HS-27A (cell line): ENCODE measurements around the gene SNRNP40.
"Not testable (repeated sequence)": the region's sequence is repeated elsewhere in the genome, so short reads cannot be mapped to it uniquely, and the experiment has no call there.

ENCODE experiments used
- DNase-seq: peaks from one replicate; pipeline ENCODE4 v3.0.0-alpha.2; 2012; ENCODE audit warnings: low read depth, missing footprints

SNRNP40 gene

DNA sequence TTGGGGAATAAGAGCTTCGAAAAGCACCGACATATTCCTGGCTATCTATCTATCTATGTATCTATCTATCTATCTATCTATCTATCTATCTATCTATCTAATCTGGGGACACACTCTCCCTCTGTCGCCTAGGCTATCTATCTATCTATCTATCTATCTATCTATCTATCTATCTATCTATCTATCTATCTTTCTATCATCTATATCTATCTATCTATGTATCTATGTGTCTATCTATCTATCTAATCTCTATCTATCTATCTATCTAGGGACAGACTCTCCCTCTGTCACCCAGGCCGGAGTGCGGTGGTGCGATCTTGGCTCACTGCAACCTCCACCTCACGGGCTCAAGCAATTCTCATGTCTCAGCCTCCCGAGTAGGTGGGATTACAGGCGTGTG is 14.2 kb downstream of the SNRNP40 start:
- not testable (repeated sequence) for DNase-seq

DNA sequence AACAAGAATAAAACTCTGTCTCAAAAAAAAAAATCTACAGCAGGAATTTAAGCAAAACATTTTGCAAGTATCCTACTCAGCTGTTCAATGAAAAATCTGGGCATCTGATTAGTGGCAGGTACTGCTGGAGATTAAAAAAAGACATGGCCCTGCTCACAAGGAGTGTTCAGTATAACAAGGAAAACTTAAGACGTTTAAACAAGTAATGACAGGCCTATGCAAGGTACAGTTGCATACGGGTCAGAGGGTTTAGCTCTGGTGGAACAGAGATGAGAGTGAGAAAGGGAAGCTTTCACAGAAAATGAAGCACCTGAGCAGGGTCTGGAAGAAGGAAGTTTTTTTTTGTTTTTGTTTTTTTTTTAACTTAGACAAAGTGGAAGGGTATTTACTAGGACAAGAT is 23.0 kb downstream of the SNRNP40 start:
- no peak for DNase-seq

DNA sequence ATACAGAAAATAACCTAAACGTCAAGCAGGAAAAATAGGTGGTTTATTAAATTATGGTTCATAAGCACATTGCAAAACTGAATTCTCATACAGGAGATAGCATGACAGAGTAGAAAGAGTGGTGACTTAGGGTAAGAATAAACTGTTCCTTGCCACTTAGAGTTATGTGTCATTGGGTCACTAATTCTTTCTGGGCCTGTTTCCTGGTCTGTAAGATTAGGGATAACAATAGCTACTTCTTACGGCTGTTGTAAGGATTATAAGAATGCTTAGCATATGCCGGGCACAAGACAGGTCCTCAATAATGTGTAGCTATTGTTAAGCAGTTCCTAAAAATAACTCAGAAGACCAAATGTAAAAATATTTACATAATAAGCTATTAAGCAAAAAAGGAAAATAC is 24.2 kb downstream of the SNRNP40 start:
- no peak for DNase-seq

DNA sequence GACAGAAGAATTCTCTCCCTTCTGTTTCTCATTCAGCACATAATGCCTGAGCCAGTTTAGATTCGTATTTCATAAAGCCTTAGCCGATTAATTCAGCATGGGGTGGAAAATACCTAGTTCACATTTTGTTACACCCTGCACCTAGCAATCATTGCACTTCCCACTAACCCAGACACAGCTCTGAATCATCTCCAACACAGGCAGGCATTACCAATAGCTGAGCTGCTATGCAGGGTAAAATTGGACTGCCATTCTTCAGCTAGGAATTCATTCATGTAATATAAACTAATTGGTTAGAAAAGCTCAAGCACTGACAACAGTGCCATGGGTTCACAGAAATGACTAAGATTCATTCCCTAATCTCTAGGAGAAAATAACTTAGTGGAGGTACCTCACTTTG is 30.0 kb downstream of the SNRNP40 start:
- no peak for DNase-seq

DNA sequence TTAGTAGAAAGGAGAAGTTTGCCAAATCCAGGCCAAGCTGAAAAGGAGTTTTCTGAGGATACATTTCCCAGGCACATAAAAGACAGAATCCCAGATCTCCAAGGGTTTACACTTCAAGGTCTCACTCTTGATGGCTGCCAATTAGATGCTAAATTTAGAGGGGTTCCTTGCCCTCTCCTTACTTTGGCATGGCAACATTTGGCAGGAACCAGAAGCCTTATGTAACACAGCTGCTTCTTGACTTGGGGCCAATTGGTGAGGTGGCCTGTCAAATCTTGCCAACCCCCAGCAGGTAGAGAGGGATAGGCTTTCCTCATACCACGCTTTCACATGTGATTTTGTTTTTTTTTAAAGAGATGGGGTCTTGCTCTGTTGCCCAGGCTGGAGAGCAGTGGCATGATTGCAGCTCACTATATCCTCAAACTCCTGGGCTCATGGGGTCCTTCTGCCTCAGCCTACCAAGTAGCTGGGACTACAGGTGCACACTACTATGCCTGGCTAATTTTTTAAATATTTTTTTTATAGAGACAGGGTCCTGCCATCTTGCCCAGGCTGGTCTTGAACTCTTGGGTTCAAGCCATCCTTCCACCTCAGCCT is 31.7 kb downstream of the SNRNP40 start:
- DNase-seq = no peak

DNA sequence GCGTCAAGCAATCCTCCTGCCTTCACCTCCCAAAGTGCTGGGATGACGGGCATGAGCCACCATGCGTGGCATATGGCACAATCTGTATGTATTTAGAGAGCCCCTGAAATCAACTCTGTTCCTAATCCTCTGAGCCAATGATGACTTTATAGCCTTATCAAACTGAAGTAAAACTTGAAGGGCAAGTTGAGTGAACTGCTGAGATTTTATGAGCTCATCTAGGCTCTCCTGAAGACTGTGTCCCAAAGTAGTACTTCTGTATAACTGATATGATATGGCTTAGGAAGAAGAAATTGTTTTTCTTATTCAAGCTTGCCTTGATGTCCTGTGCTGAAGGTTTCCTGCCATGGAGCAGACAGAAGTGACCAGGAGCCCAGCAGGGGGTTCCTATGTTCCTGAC is 33.2 kb downstream of the SNRNP40 start:
- no peak for DNase-seq

DNA sequence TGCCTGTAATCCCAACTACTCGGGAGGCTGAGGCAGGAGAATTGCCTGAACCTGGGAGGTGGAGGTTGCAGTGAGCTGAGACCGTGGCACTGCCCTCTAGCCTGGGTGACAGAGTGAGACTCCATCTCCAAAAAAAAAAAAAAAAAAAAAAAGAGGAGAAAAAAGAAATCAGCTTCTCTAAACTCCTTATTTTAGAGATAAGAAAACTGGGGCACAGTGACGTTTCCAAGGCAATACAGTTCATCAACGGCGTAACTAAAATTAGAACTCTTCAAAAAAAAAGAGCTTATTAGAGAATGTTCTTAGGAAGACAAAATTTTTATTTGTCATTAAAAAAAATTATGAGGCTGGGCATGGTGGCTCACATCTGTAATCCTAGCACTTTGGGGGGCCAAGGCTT is 34.2 kb downstream of the SNRNP40 start:
- DNase-seq = not testable (repeated sequence)

DNA sequence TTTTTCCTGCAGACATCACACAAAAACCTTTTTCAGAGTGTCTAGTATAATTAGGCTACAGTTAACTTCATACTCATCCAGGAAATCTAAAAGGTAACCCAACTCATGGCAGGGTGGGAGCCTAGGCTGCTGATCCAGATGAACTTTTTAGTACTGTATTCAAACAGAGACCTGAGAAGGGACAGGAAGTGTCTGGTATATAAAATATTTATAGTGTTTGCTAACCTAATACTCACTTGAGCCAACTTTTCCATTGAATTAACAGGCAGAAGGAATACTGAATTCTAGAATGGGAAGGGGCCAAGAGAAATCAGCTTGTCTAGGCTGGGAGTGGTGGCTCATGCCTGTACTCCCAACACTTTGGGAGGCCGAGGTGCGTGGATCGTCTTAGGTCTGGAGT is 34.7 kb downstream of the SNRNP40 start:
- DNase-seq = no peak

DNA sequence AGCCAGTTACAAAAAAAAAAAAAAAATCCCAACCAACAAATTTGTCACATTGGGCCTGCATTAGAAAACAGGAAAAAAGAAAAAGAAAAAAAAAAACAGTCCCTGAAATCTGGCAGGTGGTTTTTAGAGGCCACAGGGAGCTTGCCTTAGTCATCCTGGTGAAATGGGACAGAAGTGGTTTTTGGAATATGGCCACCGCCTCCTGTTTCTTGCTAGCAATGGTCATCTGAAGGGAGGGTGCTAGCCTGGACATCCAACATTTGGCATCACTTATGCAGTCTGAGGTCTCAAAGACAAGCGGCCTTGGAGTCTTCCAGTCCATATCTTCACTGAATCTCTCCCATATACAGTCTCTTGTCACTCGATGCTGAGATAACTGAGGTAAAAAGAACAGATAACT is 36.8 kb downstream of the SNRNP40 start:
- DNase-seq = no peak

DNA sequence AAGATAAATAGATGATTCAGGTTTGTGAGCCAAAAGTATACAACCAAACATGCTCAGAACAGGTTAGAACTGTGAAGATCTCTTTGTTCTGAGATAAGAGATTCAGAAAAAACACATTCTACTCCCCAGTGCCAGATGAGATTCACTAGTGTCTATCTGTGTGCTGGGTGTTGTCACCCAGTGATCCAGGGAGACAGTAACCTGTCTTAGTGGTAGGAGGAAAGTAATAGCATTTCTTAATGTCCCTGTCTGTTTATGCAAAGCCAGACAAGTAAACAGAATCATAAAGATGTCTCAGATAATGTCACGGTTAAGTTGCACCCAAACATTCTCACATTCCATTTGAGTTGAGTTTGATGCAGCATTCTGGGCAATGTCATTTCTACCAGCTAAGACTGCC is 38.0 kb downstream of the SNRNP40 start:
- no peak for DNase-seq

DNA sequence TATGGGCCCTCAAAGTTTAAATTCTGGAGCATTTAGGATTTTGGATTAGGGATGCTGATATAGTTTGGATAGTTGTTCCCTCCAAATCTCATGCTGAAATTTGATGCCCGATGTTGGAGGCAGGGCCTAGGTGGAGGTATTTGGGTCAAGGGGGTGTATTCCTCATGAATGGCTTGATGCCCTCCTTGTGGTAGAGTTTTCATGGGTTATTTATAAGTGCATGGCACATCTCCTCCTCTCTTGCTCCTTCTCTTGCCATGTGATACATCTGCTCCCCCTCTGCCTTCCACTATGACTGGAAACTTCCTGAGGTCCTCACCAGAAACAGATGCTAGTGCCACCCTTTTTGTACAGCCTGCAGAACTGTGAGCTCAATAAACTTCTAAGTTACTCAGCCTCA is 39.4 kb downstream of the SNRNP40 start:
- DNase-seq = no peak

DNA sequence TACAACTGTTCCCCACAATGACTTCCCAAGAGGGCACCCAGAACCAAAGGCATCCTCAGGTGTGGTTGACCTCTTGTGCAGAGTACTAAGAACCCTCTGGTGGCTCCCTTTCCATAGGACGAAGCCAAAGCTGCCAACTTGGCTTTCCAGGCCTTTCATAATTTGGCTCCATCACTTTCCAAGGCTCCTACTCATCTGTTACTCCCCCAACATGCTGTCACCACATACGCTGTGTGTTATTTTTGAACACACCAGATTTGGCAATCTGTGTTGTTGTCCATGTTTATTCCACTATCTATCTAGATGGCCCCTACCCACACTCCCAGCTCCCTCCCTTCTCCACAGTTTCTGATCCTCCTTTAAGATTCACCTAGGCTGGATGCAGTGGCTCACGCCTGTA is 46.7 kb downstream of the SNRNP40 start:
- DNase-seq = no peak

DNA sequence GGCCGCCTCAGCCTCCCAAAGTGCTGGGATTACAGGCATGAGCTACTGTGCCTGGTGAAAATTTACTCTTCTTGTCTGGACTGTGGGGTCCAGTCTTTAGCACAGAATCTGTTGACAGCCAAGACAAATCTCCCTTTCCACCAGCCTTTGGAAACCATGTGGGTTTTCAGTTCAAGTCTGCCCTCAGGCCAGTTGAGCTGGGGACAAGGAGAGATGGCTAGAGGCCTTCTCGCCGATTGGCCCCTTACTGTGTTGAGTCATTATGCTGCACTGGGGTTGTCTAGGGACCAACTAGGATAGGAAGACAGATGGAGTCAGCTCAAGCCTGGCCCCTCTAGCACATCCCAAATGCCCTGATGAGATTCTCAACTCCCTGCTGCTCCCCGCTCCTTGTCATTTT is 48.3 kb downstream of the SNRNP40 start:
- DNase-seq = no peak

DNA sequence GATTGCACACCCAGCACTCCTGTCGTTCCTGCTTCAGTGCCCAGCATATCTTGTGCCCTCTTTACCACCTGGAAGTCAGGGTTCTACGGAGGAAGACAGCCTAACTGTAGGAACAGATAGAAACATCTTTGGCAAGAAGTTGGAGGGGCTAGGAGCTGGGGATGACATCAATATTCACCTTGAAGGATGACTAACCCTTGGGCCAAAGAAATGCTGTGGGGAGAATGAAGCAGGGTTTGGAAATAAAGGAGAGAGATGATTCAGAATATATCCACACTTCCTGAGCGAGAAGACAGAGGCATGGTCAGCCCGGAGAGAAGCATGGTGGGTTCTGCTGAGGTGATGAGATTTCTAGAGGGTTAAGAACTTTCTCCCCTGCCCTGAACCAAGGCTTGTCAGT is 52.3 kb downstream of the SNRNP40 start:
- DNase-seq = no peak

DNA sequence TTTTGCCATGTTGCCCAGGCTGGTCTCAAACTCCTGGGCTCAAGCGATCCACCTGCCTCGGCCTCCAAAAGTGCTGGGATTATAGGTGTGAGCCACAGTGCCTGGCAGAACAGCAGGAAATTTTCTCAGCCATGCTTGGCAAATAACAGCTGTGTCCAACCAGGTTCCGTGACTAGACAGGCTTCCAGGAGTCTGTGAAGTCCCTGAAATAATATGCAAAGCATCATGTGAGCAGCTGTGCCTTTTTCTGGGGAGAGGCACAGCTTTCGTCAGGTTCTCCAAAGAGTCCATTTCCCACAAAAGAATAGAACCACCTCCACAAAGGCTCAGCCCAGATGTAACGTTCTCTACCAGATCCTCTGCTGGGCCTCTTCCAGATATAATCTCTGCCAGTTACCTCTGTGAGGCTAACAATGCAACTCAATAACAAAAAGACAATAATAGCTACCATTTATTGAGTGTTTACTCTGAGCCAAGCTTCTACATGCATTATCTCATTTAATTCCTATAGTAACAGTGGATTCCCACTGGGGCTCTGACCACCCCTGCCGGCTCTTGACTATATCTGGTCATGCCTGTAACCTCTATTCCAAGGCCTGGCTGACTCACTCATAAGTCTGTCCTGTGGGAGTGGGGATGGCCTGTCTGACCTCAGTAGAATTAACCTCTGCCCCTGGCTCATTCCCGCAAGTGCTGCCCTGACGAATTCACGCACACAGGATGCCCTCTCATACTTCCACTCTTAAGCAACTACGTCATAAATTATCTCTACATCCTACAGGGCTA is 52.9 kb downstream of the SNRNP40 start:
- no peak for DNase-seq

DNA sequence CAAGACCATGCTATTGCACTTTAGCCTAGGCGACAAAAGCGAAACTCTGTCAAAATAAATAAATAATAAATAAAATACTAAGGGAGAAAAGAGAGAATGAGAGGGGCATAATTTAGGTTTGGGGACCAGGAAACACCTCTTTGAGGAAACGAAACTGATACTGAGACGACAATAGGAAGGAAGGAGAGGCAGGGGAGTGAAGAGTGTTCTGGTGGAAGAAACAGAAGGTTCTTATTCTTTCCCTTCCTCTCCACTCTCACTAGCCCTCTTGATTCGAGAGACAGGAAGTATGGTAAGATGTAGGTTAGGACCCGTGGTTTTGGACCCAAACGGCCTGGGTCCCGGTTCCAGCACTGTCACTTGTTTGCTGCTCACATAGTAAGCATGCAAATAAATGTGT is 55.3 kb downstream of the SNRNP40 start:
- DNase-seq = no peak

DNA sequence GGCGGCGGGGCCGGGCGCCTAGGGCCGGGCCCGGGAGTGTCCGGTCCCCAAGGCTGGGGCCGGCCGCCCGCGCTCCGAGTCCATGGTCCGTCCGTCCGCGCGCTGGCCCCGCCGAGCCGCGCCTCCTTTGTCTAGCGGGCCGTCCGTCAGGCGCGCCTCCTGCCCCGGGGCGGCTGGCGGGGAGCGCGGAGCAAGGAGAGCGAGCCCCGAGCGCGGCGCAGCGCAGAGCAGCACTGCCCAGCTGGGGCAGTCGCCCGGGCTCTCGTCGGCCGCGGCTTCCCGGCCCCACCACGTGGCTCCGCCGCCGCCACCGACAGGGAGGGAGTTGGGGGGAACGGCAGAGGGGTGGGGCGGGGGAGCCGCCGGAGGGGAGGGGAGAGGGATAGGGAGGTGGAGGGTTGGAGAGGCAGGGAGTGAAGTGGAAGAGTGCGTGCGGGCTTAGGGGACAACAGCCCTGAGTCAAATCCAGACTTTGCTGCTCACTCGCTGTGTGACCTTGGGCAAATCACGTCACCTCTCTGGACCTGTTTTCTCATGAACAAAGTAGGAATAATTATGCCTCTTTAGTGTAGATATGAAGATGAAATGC is 56.8 kb downstream of the SNRNP40 start, which contains the start of gene NKAIN1:
Gene NKAIN1, minus strand, starts transcription at position 235 of the 589 bp plus-strand sequence. CDS start 340 bp downstream, outside the sequence.
- no peak for DNase-seq

DNA sequence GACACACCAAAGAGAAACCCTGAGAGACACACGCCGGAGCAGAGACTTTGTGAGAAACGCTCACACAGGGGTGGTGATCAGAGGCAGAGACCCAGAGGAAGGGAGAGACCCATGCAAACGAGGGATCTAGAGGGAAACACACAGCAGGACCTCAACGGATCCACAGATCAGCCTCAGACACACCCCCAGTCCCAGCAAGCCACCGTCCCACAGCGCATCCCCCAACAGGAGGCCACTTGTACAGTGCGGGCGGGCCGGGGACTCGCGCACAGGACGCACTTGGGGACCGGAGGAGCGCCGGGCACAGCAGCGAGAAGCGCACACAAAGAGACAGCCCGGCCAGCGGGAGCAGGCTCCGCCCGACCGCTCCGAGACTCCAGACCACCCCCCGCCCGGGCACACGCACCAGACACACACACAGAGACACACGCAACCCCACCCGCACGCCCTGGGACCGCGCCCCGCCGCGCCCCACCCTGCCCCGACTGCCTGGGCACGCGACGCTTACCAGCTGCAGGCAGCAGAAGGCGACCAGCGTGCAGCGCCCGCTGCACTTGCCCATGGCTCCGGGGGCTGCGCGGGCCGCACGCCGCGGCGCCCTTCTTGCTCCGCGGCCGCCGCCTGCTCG is 57.5 kb downstream of the SNRNP40 start:
- no peak for DNase-seq

DNA sequence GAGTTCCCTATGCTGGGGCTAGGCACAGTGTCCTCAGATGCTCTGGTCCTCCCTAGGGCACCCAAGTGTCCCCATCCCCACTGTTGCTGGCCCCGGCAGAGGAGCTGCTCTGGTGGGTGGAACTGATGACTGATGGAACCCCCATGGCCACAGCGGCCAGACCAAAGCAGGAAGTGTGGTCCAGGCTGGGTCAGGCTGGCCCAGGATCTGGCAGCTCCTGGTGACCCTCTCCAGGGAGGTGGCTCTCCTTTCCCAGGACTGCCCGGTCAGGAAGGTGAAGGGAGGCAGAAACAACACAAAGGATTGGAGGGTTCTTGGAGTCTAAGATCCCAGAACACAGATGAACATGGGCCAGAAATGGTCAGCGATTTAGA is 58.0 kb downstream of the SNRNP40 start:
- no peak for DNase-seq

DNA sequence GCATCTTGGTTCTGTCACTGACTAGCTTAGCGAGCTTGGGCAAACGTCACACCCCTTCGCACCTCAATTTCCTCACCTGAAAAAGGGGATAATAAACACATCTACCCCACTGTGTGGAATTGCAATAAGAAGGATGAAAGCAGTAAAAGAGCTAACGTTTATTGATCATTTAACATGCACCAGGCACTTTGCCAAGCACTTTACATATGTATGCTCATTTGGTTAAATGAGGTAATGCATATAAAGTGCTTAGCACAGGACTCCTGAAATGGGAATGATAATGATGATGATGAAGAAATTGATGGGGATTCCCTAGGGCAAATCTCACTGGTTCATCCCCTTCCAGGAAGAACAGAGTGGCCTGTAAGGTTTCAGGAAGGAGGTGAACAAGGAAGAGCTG is 61.7 kb downstream of the SNRNP40 start:
- no peak for DNase-seq

DNA sequence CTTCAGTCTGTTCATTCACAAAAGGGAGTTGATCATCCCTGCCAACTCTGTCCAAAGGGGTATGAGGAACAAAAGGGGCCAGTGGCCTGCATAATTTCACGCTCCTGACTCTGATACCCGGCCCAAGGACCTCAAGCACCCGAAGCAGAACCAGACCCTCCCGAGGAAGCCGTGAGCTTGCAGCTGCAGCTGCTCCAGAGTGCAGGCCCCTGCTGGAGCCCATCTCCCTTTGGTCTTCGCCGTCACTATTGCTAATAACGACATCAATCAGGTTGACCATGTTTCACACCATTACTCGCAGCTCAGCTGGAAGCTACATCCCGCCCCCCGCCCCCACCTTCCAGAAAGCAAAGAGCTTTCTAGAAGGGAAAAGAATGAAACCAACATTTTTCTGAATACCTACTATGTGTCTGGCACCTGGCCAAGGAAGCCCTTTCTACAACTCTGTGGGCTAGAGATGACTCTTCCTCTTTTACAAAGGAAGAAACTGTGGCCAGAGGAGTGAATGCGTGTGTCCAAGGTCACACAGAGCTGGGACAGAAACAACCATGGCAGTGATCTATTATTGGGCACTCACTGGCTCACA is 62.4 kb downstream of the SNRNP40 start:
- no peak for DNase-seq

DNA sequence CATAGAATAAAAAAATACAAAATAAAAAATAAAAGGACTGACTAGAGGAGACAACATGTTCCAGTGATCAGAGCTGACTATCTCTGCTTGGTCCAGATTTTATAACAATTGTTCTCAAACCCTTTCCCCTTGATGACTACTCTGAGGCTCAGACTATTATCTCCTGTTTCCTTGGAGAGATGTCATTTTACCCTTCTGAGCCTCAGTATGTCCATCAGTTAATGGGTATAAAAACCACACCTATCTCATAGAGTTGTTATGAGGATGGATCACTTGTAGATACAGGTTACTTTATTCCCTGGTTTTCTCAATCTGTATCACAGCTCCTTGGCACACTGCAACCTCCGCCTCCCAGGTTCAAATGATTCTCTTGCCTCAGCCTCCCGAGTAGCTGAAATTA is 63.9 kb downstream of the SNRNP40 start:
- no peak for DNase-seq

DNA sequence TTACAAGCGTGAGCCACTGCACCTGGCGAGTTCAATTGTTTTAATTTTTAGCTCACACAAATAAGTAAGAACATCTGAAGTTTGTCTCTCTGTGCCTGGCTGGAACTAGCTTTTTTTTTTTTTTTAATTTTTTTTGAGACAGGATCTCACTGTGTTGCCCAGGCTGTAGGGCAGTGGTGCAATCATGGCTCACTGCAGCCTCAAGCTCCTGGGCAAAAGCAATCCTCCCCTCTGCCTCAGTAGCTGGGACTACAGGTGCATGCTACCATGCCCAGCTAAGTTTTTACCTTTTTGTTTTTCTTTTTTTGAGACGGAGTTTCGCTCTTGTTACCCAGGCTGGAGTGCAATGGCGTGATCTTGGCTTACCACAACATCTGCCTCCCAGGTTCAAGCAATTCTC is 64.8 kb downstream of the SNRNP40 start:
- no peak for DNase-seq
